ENCODE data around the gene PALMD.

DNA sequence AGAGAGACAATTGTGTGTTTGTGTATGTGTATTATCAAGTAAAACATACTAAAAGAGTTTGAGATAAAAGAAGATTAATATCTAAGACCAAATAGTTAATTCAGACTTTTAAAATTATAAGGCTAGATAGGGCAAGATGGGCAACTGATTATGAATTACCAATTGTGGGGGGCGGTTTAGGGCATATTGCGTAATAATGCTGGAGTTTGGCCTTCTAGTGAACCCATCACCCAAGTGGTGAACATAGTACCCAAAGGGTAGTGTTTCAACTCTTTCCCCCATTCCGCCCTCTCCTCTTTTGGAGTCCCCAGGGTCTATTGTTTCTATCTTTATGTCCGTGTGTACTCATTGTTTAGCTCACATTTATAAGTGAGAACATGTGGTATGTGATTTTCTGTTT lies 65.1 kb downstream of the PALMD start:
- TF ChIP-seq EP300 (IDR thresholded peaks at IDR 0.05; ENCODE audit: borderline replicate concordance in 1 of 2, low read depth in 2 of 2, low read length in 2 of 2) (no peak), RNF2 (IDR thresholded peaks at IDR 0.05; ENCODE audit: borderline replicate concordance, low read depth, low read length, missing control alignments, poor library complexity, severe bottlenecking) (no peak), YY1 (IDR thresholded peaks at IDR 0.05; ENCODE audit: low read depth, low read length) (no peak), GABPA (IDR thresholded peaks at IDR 0.05; ENCODE audit: borderline replicate concordance, insufficient read depth, low read length) (no peak), RAD21 (IDR thresholded peaks at IDR 0.05 in 1 of 2, conservative IDR thresholded peaks at IDR 0.05 in 1 of 2; ENCODE audit: low read depth in 2 of 2, low read length in 2 of 2) (no peak), POLR2A (IDR thresholded peaks at IDR 0.05; ENCODE audit: control extremely low read depth in 1 of 2, low read depth in 2 of 2, low read length in 2 of 2) (no peak), EZH2 (IDR thresholded peaks at IDR 0.05; ENCODE audit: low read depth, low read length, severe bottlenecking) (no peak), HDAC6 (IDR thresholded peaks at IDR 0.05; ENCODE audit: low read depth, low read length) (no peak)
- TF ChIP-seq, protein P1, sequence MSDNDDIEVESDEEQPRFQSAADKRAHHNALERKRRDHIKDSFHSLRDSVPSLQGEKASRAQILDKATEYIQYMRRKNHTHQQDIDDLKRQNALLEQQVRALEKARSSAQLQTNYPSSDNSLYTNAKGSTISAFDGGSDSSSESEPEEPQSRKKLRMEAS (IDR thresholded peaks at IDR 0.05): no peak
- TF ChIP-seq, protein P2, sequence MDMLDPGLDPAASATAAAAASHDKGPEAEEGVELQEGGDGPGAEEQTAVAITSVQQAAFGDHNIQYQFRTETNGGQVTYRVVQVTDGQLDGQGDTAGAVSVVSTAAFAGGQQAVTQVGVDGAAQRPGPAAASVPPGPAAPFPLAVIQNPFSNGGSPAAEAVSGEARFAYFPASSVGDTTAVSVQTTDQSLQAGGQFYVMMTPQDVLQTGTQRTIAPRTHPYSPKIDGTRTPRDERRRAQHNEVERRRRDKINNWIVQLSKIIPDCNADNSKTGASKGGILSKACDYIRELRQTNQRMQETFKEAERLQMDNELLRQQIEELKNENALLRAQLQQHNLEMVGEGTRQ (IDR thresholded peaks at IDR 0.05; ENCODE audit: low read length): no peak
